ENCODE data around the gene RRBP1.

Gene RRBP1

GRCh38 chr20:17608701-17609497, 73.1 kb downstream of the RRBP1 start:
- Histone ChIP-seq H3K4me2 (ENCODE audit: low read length) (no peak overlapping the region), H3K27me3 (ENCODE audit: insufficient read depth, low read length) (no peaks in the 10 kb centered on the region), H4K20me1 (ENCODE audit: insufficient read depth, low read length) (no peaks in the 10 kb centered on the region), H3F3A (ENCODE audit: insufficient read depth, low read length) (no peaks in the 10 kb centered on the region), H3K36me3 (ENCODE audit: insufficient read depth, low read length) (0 out of 2 replicates have a peak, but pooled peaks cover 5% of the 10 kb centered on the region), H3K4me1 (ENCODE audit: insufficient read depth, low read length, severe bottlenecking) (no peaks in the 10 kb centered on the region), H3K4me3 (ENCODE audit: low read depth, low read length, poor library complexity, severe bottlenecking) (no peak overlapping the region), H2AFZ (ENCODE audit: low read length) (no peak overlapping the region), H3K9me2 (ENCODE audit: low read depth, low read length) (no peaks in the 10 kb centered on the region), H3K79me2 (ENCODE audit: insufficient read depth, low read length) (no peaks in the 10 kb centered on the region), H3K9ac (ENCODE audit: low read length) (no peak overlapping the region), H3K9me3 (ENCODE audit: low read length) (no peaks in the 10 kb centered on the region), H3K27ac (ENCODE audit: low read depth, low read length, poor library complexity, severe bottlenecking) (no peak overlapping the region)
- TF ChIP-seq EZH2 (IDR thresholded peaks at IDR 0.05; ENCODE audit: borderline replicate concordance, low read length): no peak
- no peak for TF ChIP-seq CTCF (IDR thresholded peaks at IDR 0.05; ENCODE audit: low read length)

GRCh38 chr20:17606001-17606400, 76.0 kb downstream of the RRBP1 start:
- Histone ChIP-seq H3K36me3 (ENCODE audit: insufficient read depth, low read length) (peaks cover 5% of the 10 kb centered on the region; the same call in 1 of the 2 replicates), H3K9me3 (ENCODE audit: low read length) (no peaks in the 10 kb centered on the region), H3K27me3 (ENCODE audit: insufficient read depth, low read length) (no peaks in the 10 kb centered on the region), H3K9me2 (ENCODE audit: low read depth, low read length) (no peaks in the 10 kb centered on the region), H4K20me1 (ENCODE audit: insufficient read depth, low read length) (no peaks in the 10 kb centered on the region), H3K27ac (ENCODE audit: low read depth, low read length, poor library complexity, severe bottlenecking) (no peak overlapping the region), H3K4me1 (ENCODE audit: insufficient read depth, low read length, severe bottlenecking) (no peaks in the 10 kb centered on the region), H3K79me2 (ENCODE audit: insufficient read depth, low read length) (no peaks in the 10 kb centered on the region), H3K4me3 (ENCODE audit: low read depth, low read length, poor library complexity, severe bottlenecking) (no peak overlapping the region), H3F3A (ENCODE audit: insufficient read depth, low read length) (no peaks in the 10 kb centered on the region), H3K9ac (ENCODE audit: low read length) (no peak overlapping the region), H2AFZ (ENCODE audit: low read length) (no peak overlapping the region), H3K4me2 (ENCODE audit: low read length) (no peak overlapping the region)
- TF ChIP-seq CTCF (IDR thresholded peaks at IDR 0.05; ENCODE audit: low read length): no peak
- TF ChIP-seq EZH2 (IDR thresholded peaks at IDR 0.05; ENCODE audit: borderline replicate concordance, low read length): no peak

DNA sequence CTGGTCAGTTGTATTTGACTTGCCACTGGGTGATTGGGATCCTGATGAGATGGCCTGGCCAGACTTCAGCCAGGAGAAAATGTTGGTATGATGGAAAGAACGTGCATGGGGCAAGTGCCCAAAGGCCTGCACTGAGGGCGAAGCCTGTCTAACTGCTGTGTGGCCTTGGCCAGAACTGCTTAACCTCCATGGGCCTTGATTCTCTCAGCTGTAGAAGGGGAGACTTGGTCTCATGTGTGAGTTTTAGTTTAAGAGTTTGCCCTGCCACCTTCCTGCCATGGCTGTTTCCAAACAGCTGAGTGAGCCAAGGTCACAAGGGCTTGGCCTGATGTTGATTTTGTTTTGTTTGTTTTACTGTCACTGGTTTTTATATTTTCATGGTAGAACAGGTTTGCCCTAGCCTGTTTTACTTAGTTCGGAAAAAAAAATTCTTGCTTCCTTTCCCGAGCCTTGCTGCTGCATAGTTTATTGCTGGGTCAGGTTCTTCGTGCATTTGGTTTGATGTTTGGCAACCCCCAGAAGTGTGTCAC, 76.8 kb downstream of the RRBP1 start:
- H3K4me2 ChIP-seq (ENCODE audit: low read length): no peak overlapping the region
- no peak for TF ChIP-seq EZH2 (IDR thresholded peaks at IDR 0.05; ENCODE audit: borderline replicate concordance, low read length)
- TF ChIP-seq CTCF (IDR thresholded peaks at IDR 0.05; ENCODE audit: low read length): no peak

More for the DNA sequence above, 76.8 kb downstream of the RRBP1 start:
- H4K20me1 ChIP-seq (ENCODE audit: insufficient read depth, low read length): no peaks in the 10 kb centered on the region
- H3K36me3 ChIP-seq (ENCODE audit: insufficient read depth, low read length): peaks cover 5% of the 10 kb centered on the region; the same call in 1 of the 2 replicates
- H3K27ac ChIP-seq (ENCODE audit: low read depth, low read length, poor library complexity, severe bottlenecking): no peak overlapping the region
- H3K4me3 ChIP-seq (ENCODE audit: low read depth, low read length, poor library complexity, severe bottlenecking): no peak overlapping the region
- H3K27me3 ChIP-seq (ENCODE audit: insufficient read depth, low read length): no peaks in the 10 kb centered on the region
- H3K9me2 ChIP-seq (ENCODE audit: low read depth, low read length): no peaks in the 10 kb centered on the region
- H3K9me3 ChIP-seq (ENCODE audit: low read length): no peaks in the 10 kb centered on the region
- no peaks in the 10 kb centered on the region for H3K4me1 ChIP-seq (ENCODE audit: insufficient read depth, low read length, severe bottlenecking)
- no peak overlapping the region for H2AFZ ChIP-seq (ENCODE audit: low read length)
- H3F3A ChIP-seq (ENCODE audit: insufficient read depth, low read length): no peaks in the 10 kb centered on the region
- no peak overlapping the region for H3K9ac ChIP-seq (ENCODE audit: low read length)
- no peaks in the 10 kb centered on the region for H3K79me2 ChIP-seq (ENCODE audit: insufficient read depth, low read length)

All from OCI-LY1 (cell line).